Caki2 (cell line): ENCODE data around the gene SURF1. TPM values are rescaled to one million over a fixed set of nuclear protein-coding genes. Genes with fewer than 3 reads are reported as not detected.

Source experiments
- DNase-seq: peaks from one replicate; pipeline ENCODE4 v3.0.0-alpha.2; 2015; ENCODE audit warnings: low read depth
- in situ Hi-C: cut with HindIII; loops from 2 replicates; pipeline ENCODE4 v1.10.0; 2016; ENCODE audit warnings: low sequenced_read_pairs, low pct_unique_long_range_greater_than_20kb, mixed read lengths
- total RNA-seq: library from RNA; depleted of rRNA; stranded (reverse); fragments of >200 nt; shearing (Covaris generic); gene quantifications from 2 replicates; pipeline ENCODE4 v1.2.3, GENCODE V29; 2014; ENCODE audit warnings: low replicate concordance; rRNA removed

The SURF1 gene
- total RNA-seq, 1 experiment from 2014 or later = 69.7 TPM

GRCh38 chr9:133306242-133307204 lies 49.8 kb downstream of the SURF1 start:
- in situ Hi-C loops = no loop called here
- no peak for DNase-seq

- in situ Hi-C loops = no loop called here
- no peak for DNase-seq
Observed at GRCh38 chr9:133305731-133306130, 50.6 kb downstream of the SURF1 start.

DNA sequence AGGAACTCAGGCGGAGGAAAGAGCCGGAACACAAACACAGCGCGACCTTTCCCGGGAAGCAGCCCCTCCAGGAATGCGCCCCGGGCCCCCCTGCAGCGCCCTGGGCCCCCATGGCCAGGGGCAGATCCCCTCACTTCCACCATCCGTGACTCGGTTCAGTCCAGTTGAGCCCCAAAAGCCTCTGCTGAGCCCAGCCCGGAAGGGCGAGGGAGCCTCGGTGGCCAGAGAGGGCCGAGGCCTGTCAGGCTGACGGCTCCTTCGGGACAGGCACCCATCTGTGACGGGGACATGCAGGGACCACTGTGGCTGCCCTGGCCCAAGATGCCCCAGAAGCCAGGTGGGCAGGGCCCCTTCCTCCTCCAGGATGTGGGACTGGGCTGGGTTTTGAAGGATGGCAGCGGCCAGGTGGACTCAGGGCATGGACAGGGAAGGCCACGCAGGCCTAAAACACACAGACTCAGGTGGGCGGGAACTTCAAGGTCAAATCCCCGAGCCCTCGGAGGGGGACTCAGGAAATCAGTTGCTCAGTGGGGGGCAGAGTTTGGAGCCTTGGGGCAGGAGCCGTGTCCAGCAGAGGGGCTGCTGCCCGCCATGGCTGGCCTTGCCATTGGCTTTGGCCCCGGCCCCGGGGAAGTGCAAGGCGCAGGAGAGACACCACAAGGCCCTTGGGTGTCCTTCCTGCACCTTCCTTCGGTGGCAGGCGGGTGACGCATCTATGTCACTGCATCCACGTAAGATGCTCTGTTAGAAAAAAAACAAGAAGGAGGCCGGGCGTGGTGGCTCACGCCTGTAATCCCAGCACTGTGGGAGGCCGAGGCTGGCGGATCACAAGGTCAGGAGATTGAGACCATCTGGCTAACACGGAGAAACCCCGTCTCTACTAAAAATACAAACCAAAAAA lies 51.6 kb downstream of the SURF1 start:
- in situ Hi-C loops = no loop called here

DNA sequence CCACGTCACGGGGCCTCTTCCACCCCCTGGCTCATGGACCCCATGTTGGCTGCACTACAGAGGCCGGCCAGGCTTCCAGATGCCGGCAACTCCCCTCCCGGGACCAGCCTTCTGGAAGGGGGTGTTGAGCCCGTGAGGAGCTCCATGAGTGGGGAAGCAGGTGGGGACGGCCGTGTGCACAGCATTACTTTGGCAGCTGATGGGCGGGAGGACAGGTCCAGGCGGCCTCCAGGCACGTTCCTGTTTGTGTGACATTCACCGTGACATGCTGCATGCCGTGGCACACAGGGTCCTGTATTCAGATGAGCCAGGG lies 52.2 kb downstream of the SURF1 start:
- in situ Hi-C loops = no loop called here
- no peak for DNase-seq

More for the DNA sequence above, 51.6 kb downstream of the SURF1 start:
- DNase-seq = no peak

- no peak for DNase-seq
- in situ Hi-C loops = no loop called here
Observed at GRCh38 chr9:133303266-133304157, 52.8 kb downstream of the SURF1 start.

Other genes starting within 250 kb of the SURF1 start
- gene RALGDS, start 235.2 kb downstream of the SURF1 start, total RNA-seq = 11.1 and 18.6 TPM in 2 replicates
- gene GBGT1, start 192.6 kb downstream of the SURF1 start, total RNA-seq = not detected in 2 replicates
- not detected in 2 replicates for gene OBP2B, start 147.2 kb downstream of the SURF1 start, total RNA-seq
- gene ABO, start 81.3 kb downstream of the SURF1 start, total RNA-seq = 0.14 and 19.1 TPM in 2 replicates
- 16.8 and 34.9 TPM in 2 replicates for gene SURF6, start 20.3 kb downstream of the SURF1 start, total RNA-seq
- 25.3 and 62.5 TPM in 2 replicates for gene MED22, start 8.4 kb downstream of the SURF1 start, total RNA-seq
- gene RPL7A, start 8.3 kb downstream of the SURF1 start, total RNA-seq = 2,316 and 2,792 TPM in 2 replicates
- 13.6 and 26.0 TPM in 2 replicates for gene SURF2, start 63 bp upstream of the SURF1 start, total RNA-seq
- 370 and 393 TPM in 2 replicates for gene SURF4, start 19.6 kb upstream of the SURF1 start, total RNA-seq
- gene STKLD1, start 19.9 kb upstream of the SURF1 start, total RNA-seq = 0.17 TPM in 1 of 2 replicates, not detected in the other
- 27.5 and 35.4 TPM in 2 replicates for gene REXO4, start 61.5 kb upstream of the SURF1 start, total RNA-seq
- gene ADAMTS13, start 65.9 kb upstream of the SURF1 start, total RNA-seq = 3.0 and 3.7 TPM in 2 replicates
- 10.7 and 13.2 TPM in 2 replicates for gene CACFD1, start 103.5 kb upstream of the SURF1 start, total RNA-seq
- 19.6 and 19.7 TPM in 2 replicates for gene SLC2A6, start 122.6 kb upstream of the SURF1 start, total RNA-seq
- gene MYMK, start 168.5 kb upstream of the SURF1 start, total RNA-seq = not detected in 2 replicates
- not detected in 2 replicates for gene ADAMTSL2, start 178.2 kb upstream of the SURF1 start, total RNA-seq